ENCODE measurements around the gene SERPINB6.
"Not testable (repeated sequence)": the region's sequence is repeated elsewhere in the genome, so short reads cannot be mapped to it uniquely, and the experiment has no call there.

SERPINB6 gene

DNA sequence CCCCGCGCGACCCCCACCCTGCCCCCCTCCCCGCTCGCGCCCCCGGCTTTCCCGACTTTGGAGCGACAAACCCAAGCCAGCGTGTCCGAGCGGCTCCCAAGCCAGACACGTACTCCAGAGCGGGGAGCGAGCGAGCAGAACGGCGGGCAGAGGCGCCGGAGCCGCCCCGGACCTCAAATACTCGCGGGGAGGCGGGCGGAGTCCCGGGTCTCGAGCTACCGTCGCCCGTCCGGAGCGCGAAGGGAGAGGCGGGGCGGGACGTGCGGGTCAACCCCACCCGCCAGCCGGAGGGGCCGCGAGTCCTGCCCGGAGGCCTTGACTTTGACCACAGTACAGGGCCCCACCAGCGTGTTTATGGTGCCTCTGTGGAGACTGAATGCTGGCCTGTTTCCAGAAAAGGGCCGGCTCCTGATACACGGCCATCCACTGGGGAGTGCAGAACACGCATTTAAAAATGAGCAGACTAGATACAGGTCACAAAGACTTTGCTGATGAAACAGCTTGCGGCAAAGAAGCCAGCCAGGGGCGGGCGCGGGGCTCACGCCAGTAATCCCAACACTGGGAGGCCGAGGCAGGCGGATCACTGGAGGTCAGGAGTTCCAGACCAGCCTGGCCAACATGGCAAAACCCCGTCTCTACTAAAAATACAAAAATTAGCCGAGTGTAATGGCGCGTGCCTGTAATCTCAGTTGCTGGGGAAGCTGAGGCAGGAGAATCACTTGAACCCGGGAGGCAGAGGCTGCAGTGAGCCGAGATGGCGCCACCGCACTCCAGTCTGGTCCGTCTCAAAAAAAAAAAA, at the start of gene SERPINB6:
Gene SERPINB6 (minus strand): TSS at position 148 of the 799 bp plus-strand sequence. CDS start 12,235 bp downstream, outside the sequence.
- peak in 1 of 2 donors; percentile 10 for DNase-seq (ENCODE audit: low read depth in 2 of 2, low spot score in 1 of 2)

DNA sequence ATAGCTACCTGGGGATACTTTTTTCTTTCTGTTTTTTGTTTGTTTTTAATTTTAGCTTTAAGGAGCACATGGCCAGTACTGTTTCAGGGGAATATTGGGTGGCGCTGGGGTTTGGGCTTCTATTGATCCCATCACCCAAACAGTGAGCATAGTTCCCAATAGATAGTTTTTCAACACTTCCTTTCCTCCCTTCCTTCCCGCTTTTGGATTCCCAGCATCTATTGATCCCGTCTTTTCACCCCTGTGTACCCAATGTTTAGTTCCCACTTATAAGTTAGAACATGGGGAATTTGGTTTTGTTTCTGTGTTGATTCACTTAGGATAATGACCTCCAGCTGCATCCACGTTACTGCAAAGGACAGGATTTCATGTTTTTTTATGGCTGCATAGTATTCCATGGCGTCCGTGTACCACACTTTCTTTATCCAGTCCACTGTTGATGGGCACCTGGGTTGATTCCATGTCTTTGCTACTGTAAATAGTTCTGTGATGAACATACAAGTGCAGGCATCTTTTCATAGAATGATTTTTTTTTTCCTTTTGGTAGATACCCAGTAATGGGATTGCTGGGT, 48.5 kb upstream of the SERPINB6 start:
- no peak for DNase-seq (ENCODE audit: low read depth in 2 of 2, low spot score in 1 of 2)

DNA sequence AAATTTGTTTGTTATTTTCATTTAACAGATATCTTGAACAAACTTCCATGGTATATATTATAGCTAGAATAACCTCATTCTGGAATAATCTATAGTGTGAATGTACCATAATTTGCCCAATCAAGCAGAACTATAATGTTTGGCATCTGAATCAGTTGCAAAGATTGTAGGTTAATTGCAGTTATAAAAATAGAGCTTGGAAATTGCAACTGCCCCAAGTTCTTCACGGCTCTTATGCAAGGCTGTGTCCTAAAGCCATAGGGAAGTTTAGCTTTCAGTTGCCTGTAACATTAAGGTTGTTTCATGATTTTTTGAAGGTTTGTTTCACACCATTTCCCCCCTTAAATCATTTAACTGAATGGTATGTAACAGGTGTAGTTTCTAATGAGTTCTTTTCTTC, 47.7 kb upstream of the SERPINB6 start:
- no peak for DNase-seq (ENCODE audit: low read depth in 2 of 2, low spot score in 1 of 2)

DNA sequence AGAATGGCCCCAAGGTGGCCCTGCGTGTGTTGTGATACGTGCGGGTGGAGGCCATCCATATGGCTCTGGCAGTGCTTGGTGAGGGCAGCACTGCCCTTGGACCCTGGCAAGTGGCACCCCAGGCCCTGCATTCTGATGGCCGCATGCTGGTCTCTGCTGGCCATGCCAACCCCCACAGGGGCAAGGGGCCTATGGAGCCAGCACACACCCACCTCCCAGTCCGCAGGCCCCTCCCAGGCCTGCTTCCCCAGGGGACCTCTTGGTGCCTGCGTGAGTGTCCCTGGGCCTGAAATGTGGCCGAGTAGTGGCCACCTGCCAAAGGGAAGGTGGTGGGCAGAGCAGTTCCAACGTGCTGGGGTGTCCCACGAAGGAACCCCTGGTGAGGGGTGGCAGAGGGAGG, 45.9 kb upstream of the SERPINB6 start:
- no peak for DNase-seq (ENCODE audit: low read depth in 2 of 2, low spot score in 1 of 2)

DNA sequence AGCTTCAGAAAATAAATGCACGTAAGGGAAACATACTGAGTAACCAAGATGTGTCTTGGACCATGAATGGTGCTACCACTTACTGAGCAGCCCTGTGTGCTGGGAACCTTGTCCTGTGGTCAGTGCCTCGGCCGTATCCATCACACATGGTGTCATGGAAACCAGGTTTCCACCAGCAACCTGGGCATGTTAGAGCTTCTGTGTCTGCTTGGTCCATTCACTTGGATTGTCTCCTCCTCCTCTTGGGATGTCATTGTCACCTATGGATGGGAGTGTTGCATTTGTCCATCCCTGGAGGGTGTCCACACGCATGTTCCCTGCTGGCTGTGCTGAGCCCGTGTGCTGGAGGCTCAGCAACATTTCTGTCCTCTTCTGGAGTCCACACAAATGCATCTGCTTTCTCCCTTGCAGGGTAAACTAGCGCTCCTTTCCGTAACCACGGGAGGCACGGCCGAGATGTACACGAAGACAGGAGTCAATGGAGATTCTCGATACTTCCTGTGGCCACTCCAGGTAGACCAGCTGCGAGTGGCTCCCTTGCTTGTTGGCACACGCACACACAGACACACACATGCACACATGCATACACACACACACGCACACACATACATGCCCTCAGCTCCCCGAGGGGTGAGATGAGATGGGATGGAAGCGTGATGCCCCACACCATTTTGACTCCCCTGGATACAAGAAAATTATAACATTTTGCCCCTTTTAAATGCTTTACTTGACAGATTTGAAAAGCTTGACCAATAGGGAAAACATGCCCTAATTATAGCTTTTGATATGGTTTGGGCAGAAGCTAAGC, 45.3 kb upstream of the SERPINB6 start:
- DNase-seq (ENCODE audit: low read depth in 2 of 2, low spot score in 1 of 2), result no peak

DNA sequence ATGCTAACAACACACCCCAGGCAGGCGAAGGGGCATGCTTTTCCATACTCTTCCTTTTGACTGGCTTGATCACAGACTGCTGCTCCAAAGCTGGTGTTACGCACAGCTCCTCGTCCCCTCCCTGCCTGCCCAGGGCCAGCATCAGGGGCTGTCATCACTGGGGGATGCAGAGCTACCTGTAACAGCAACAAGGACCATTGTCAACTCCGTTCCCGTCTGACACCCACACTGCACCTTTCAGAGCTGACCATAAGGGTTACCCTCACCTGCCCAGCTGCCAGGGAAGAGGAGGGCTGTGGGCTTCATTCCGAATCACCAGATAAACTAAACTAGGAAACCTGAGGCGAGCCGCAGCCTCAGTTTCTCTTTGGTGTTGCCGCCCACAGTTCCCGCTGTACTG, 43.8 kb upstream of the SERPINB6 start:
- no peak for DNase-seq (ENCODE audit: low read depth in 2 of 2, low spot score in 1 of 2)

DNA sequence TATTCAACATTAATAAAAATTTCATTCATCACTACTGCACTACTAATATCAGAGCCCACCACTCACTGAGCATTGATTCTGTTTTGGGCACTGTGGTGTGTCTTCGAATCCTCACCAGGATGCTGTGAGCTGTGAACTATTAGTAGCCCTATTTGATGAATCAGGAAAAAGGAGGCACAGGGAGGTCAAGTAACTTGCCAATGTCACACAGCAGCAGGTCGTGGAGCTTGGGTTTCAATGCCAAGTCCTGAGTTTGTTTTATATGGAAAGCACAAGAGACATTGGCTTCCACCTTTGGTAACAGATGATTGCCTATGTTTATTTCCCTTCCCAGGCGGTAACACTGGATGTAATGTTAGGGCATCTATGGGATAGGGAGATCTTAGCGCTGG, 43.3 kb upstream of the SERPINB6 start:
- no peak for DNase-seq (ENCODE audit: low read depth in 2 of 2, low spot score in 1 of 2)

DNA sequence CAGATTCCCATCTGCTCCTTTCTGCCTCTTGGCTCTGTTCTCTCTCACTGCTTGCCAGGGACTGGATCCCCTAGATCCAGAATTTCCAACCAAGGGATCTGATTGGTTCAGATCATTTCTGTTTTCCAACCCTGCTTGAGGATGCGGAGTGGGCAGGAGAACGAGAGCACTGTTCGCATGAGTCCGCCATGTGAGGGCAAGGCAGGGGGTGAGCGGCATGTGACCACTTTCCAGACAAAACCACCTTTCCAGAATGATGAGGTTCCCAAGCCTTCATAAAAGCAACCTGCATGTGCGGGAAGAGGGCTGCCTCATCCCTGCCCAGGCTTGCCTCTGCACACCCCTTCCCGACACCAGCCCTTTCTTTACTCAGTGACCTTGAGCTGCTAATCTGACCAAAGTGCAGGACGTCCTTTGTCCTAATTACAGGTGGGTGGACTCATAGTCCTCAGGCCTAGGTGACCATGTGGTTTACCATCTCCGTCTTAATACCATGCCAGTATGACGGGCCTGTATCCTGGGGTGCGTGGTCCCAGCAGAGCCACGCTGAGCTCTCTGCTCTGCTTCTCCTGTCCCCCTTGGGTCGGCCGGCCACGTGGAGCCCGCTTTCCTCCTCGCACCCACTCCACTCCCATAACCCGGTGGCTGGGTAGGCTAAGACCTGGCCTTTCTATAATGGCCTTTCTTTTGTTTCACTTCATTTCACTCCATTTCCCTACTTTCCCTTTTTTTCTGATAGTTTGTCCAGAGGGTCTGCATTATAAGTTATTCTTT, 42.7 kb upstream of the SERPINB6 start:
- no peak for DNase-seq (ENCODE audit: low read depth in 2 of 2, low spot score in 1 of 2)

DNA sequence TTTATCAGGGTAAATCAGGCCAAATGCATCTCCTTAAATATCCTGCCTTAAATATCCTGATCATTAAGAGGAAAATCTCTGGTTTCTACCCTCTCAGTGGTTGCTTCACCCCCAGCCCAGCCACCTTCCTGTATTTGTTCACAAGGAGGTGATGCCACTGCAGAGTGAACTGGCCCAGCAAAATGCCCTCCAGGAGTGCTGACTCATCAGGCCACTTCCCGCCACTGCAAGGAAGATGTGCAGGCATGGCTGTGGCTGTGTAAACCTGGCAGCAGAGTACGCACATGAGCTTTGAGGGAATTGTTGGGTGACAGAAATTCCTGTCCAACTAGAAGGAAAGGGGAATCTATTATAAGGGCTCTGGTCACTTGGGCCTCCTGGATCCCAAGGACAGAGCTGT, 42.1 kb upstream of the SERPINB6 start:
- no peak for DNase-seq (ENCODE audit: low read depth in 2 of 2, low spot score in 1 of 2)

DNA sequence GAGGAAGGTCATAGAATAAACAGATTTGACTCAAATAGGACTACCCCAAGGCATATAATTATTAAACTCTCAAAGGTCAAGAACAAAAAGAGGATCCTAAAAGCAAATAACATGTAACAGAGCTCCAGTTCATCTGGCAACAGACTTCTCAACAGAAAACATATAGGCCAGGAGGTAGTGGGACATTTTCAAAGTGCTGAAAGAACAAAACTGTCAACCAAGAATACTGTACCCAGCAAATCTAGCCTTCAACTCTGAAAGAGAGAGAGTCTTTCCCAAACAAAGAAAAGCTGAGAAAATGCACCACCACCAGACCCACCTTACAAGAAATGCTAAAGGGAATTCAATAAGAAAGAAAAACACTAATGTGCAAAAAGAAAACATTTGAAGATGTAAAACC, 40.2 kb upstream of the SERPINB6 start:
- no peak for DNase-seq (ENCODE audit: low read depth in 2 of 2, low spot score in 1 of 2)

DNA sequence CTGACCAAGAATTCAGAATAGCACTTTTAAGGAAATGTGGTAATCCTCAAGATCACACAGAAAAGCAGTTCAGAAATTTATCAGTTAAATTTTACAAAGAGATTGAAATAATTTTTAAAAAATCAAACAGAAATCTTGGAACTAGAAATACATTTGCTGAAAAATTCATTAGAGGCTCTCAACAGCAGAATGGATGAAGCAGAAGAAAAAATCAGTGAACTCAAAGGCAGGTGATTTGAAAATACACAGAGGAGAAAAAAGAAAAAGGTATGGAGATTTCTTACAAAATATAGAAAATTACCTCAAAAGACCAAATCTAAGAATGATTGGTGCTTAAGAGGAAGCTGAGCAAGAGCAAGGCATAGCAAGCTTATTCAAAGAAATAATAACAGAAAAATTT, 39.8 kb upstream of the SERPINB6 start:
- DNase-seq (ENCODE audit: low read depth in 2 of 2, low spot score in 1 of 2), result no peak

DNA sequence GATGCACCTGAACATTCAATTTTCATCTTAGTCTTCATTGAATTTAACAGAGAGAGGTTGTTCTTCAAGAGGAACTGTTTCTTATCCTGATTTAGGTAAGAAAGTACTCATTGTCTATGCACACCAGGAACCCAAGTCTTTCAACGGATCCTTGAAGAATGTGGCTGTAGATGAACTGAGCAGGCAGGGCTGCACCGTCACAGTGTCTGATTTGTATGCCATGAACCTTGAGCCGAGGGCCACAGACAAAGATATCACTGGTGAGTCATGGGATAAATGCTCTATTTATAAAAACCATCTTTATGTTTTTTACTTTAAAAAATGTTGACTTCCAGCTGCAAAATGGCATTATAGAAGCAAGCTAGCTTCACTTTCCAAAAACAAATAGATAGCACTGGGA, 38.6 kb upstream of the SERPINB6 start:
- DNase-seq (ENCODE audit: low read depth in 2 of 2, low spot score in 1 of 2), result no peak

DNA sequence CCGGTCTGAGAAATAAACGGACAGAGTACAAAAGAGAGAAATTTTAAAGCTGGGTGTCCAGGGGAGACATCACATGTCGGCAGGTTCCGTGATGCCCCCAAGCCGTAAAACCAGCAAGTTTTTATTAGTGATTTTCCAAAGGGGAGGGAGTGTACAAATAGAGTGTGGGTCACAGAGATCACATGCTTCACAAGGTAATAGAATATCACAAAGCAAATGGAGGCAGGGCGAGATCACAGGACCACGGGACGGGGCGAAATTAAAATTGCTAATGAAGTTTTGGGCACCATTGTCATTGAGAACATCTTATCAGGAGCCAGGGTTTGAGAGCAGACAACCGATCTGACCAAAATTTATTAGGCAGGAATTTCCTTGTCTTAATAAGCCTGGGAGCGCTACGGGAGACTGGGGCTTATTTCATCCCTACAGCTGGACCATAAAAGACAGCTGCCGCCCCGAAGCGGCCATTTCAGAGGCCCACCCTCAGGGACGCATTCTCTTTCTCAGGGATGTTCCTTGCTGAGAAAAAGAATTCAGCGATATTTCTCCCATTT, 37.4 kb upstream of the SERPINB6 start:
- not testable (repeated sequence) for DNase-seq (ENCODE audit: low read depth in 2 of 2, low spot score in 1 of 2)

DNA sequence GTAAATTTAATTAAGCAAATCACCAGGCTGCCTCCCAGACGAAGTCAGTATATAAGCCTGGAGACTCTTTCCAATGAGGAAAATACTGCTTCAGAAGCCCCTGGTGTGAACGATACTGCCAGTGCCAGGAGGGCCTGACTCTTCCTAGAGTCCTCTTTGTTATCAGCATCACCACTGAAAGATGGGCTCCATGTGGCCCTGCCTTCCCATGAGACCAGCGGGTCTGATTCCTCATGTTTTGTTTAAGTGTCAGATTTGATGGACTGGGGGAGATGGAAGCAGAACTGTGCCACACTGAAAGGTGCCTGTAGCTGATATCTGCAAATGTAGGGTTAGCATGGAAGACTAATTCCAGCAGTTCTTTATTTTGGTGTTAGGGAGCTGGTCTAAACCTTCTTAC, 36.2 kb upstream of the SERPINB6 start:
- DNase-seq (ENCODE audit: low read depth in 2 of 2, low spot score in 1 of 2), result no peak

DNA sequence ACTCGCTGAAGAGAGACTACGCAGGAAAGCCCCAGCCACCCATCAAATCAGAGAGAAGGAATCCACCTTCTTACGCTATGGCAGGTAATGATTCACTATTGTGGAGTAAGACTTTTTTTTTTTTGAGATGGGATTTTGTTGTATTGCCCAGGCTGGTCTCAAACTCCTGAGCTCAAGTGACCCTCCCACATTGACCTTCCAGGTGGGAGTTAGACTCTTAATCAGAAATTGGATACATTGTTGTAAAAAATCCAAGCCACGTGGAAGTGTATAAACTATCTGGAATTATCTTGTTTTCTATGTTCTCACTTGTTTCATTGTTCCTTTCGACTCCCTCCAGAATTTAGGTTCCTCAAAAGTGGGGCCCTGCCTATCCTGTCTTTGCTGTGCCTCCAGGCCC, 35.1 kb upstream of the SERPINB6 start:
- no peak for DNase-seq (ENCODE audit: low read depth in 2 of 2, low spot score in 1 of 2)

DNA sequence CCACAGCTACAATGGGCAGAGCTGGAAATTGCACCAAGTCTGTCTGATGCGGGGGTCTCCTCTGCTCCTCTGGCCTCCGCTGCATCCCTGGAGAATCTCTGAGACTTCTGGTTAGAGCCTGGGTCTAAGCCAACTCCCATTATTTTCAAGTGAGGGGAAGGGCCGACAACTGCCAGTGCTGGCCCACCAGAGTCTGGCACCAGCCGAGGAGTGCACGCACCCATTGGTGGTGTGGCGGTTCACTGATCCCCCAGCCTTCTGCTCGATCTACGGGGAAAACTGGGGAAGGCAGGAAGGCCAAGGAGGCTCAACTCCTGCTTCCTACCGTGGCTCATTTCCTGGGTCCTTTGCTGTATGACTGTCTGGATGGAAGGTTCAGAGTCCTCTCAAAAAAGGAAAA, 34.5 kb upstream of the SERPINB6 start:
- DNase-seq (ENCODE audit: low read depth in 2 of 2, low spot score in 1 of 2), result no peak

DNA sequence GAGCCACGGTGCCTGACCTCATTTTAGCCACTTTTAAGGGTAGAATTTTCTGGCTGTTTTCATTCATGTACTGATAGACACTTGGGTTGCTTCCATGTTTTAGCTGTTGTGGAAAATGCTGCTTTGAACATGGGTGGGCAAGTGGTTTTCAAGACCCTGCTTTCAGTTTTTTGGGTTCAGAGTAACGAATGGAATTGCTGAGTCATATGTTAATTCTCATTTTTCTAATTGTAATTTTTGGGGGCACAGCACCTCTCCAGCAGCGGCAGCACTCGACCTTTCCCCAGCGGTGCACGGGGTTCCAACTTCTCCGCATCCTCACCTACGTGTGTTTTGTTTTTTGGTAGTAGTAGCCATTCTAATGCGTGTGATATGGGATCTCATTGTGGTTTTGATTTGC, 33.7 kb upstream of the SERPINB6 start:
- DNase-seq (ENCODE audit: low read depth in 2 of 2, low spot score in 1 of 2), result no peak

DNA sequence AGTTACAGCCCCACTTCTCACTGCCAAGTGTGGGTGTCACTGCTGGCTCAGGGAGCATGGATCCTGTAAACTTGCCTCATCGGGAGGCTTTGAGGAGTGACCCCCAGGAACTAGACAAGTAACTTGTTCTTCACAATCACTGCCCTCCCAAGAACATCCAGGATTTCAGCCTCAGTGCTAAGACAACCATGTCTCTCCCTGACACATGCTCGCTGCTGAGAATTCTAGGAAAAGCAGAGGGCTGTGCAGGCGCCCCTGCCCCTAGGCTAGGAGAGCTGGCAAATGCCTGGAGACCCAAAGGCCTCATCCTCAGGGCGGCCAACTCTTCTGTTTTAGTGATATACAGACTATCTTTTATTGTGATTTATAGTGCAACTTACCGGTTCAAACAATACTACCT, 31.9 kb upstream of the SERPINB6 start:
- not testable (repeated sequence) for DNase-seq (ENCODE audit: low read depth in 2 of 2, low spot score in 1 of 2)

DNA sequence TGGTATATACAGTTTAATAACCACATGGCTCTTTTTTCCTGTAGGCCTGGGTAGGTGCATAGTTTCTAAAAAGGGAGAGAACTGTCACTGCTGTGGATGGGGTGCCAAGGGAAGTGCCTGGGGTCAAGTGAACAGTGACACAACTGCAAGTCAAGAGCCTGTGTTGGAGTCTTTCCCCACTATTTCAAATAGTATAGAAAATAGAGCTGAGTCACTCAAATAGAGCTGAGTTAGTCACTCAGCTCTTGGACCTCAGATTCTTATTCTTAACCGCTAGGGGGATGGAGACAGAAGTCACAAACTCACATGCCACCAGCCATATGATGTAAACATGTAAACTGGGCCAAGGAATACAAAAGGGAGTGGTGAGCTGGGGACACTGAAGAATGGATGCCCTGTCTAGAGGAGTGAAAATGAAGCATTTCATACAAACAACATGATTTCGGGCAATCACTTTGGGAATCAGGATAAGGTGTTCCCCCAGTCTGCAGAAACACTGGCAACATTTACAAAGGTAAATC, 30.5 kb upstream of the SERPINB6 start:
- no peak for DNase-seq (ENCODE audit: low read depth in 2 of 2, low spot score in 1 of 2)

DNA sequence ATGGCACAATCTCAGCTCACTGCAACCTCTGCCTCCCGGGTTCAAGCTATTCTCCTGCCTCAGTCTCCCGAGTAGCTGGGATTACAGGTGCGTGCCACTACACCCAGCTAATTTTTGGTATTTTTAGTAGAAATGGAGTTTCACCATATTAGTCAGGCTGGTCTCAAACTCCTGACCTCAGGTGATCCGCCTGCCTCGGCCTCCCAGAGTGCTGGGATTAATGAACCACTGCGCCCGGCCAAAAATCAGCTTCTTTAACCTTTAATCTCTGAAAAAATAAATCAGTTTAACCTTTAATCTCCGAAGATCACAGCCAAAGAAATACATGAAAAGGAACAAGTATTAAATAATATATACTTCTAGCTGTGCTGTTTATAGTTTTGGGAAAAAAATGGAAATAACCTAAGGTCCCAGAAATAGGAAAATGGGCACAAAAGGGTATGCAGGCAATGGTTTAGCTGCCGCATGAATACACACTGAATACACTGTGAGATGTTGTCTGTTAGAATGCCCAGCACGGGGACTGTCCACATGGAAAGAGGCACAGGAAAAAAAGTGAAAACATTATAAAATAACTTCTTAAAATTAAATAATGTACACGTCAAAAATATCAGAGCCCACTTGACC, 29.9 kb upstream of the SERPINB6 start:
- no peak for DNase-seq (ENCODE audit: low read depth in 2 of 2, low spot score in 1 of 2)
